Lower lobe of right lung (tissue), 2 donors: ENCODE measurements around the gene IFNLR1. TPM values are rescaled to one million over a fixed set of nuclear protein-coding genes. Genes with fewer than 3 reads are reported as not detected.

Source experiments
- ATAC-seq, 2 donors: fragments of 200-7000 bp; cut with Tn5 transposase; one replicate each; pipeline ENCODE4 v1.9.1; 2020 to 2022; ENCODE audit warnings: mild to moderate bottlenecking in 2 of 2, moderate library complexity in 2 of 2
- DNase-seq: peaks from one replicate; pipeline ENCODE4 v3.0.0-alpha.2; 2020
- H3K27ac ChIP-seq: fragments of 200-600 bp; one replicate; pipeline ENCODE4 v1.8.0; 2022
- H3K27me3 ChIP-seq: fragments of 200-600 bp; one replicate; pipeline ENCODE4 v1.8.0; 2022; ENCODE audit warnings: low read depth
- H3K36me3 ChIP-seq: fragments of 200-600 bp; one replicate; pipeline ENCODE4 v1.8.0; 2022; ENCODE audit warnings: mild to moderate bottlenecking
- H3K4me1 ChIP-seq: fragments of 200-600 bp; one replicate; pipeline ENCODE4 v1.8.0; 2022
- H3K4me3 ChIP-seq: fragments of 200-600 bp; one replicate; pipeline ENCODE4 v1.8.0; 2022; ENCODE audit warnings: mild to moderate bottlenecking
- H3K9me3 ChIP-seq: fragments of 200-600 bp; one replicate; pipeline ENCODE4 v1.8.0; 2022
- intact Hi-C: fragments of 100-400 bp; cut with DNase I; formaldehyde crosslinking; loops from one replicate; pipeline ENCODE4 v1.11.0; 2022
- total RNA-seq: library from RNA; stranded (reverse); fragmentation: NEBNext Ultra II Directional; extraction: Animal tissue kit (Norgen Biotek cat#: 25700); gene quantifications from one replicate; pipeline ENCODE4 v1.2.1, GENCODE V29; 2021
- TF ChIP-seq, protein P1 (sequence below): fragments of 200-600 bp; IDR thresholded peaks from one replicate; pipeline ENCODE4 v1.8.0; 2022; ENCODE audit warnings: antibody characterized with exemption, mild to moderate bottlenecking
- donor health status: DM: no; HTN: yes; CAD: no; lungs with severe emphysema.

The IFNLR1 gene
- total RNA-seq, 1 donor from 2014 or later: 11.7 TPM

DNA sequence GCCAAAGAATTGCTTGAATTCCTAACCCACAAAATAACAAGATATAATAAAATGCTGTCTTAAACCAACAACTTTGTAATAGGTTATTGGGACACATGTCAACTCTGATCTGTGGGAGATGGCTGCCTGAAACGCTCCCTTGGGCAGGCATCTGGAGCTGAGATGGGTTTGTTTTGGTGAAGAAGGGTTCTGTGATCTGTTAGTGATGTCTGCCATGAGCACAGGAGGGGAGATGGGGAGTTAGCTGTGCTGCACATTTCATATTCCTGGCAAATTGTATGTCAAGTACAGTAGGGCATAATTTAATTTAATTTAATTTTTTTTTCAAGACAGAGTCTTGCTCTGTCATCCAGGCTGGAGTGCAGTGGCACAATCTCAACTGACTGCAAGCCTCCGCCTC lies 34.2 kb upstream of the IFNLR1 start:
- Histone ChIP-seq H3K4me3 (no peak overlapping the region), H3K4me1 (peaks cover 5% of the 10 kb centered on the region), H3K36me3 (no peaks in the 10 kb centered on the region), H3K27ac (no peak overlapping the region), H3K27me3 (peaks cover 4% of the 10 kb centered on the region), H3K9me3 (no peaks in the 10 kb centered on the region)
- TF ChIP-seq, protein P1, sequence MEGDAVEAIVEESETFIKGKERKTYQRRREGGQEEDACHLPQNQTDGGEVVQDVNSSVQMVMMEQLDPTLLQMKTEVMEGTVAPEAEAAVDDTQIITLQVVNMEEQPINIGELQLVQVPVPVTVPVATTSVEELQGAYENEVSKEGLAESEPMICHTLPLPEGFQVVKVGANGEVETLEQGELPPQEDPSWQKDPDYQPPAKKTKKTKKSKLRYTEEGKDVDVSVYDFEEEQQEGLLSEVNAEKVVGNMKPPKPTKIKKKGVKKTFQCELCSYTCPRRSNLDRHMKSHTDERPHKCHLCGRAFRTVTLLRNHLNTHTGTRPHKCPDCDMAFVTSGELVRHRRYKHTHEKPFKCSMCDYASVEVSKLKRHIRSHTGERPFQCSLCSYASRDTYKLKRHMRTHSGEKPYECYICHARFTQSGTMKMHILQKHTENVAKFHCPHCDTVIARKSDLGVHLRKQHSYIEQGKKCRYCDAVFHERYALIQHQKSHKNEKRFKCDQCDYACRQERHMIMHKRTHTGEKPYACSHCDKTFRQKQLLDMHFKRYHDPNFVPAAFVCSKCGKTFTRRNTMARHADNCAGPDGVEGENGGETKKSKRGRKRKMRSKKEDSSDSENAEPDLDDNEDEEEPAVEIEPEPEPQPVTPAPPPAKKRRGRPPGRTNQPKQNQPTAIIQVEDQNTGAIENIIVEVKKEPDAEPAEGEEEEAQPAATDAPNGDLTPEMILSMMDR: no peak
- ATAC-seq (no peak), DNase-seq (no peak)
- intact Hi-C loops: no loop called here

DNA sequence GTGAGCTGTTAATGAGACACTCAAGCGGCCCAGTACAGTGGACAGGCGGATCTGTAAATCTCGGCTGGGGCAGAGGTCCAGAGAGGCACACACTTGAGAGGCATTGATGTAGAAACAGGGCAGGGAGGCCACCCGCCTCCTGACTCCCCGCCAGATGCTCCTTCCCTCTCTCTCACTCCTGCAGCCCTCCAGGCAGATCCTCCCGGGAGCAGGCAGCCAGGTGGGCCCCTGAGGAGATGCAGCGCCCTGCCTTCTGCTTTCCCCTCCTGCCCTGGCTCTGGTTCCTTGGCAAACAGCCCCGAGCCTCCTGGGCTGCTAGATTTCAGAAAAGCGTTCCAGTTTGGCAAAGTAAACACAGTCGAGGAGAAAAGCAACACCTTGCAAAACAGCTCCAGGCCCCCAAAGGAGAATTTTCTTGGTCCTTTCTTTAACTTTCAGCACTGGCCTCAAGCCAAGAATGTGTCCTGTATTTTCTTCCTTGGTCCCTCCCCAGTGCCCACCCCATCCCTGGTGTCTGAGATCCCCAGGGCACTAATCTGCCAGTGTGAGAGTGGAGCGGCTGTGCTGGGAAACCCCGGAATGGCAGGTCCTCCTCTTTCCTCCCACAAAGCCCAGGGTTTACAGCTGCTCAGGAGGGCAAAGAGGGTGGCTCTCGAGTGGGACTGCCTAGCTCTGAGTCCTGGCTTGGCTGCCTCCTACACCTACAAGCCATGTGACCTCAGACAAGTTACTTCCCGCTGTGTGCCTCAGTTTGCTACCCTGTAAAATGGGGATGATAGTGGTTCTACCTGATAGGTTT lies 29.4 kb upstream of the IFNLR1 start:
- Histone ChIP-seq H3K9me3 (no peaks in the 10 kb centered on the region), H3K27ac (no peak overlapping the region), H3K36me3 (no peaks in the 10 kb centered on the region), H3K4me3 (no peak overlapping the region), H3K4me1 (peaks cover 6% of the 10 kb centered on the region), H3K27me3 (peaks cover 4% of the 10 kb centered on the region)
- intact Hi-C loops: no loop called here
- DNase-seq: peak; percentile 59
- TF ChIP-seq, protein P1: no peak
- peak; percentile 74 to 81 for ATAC-seq

DNA sequence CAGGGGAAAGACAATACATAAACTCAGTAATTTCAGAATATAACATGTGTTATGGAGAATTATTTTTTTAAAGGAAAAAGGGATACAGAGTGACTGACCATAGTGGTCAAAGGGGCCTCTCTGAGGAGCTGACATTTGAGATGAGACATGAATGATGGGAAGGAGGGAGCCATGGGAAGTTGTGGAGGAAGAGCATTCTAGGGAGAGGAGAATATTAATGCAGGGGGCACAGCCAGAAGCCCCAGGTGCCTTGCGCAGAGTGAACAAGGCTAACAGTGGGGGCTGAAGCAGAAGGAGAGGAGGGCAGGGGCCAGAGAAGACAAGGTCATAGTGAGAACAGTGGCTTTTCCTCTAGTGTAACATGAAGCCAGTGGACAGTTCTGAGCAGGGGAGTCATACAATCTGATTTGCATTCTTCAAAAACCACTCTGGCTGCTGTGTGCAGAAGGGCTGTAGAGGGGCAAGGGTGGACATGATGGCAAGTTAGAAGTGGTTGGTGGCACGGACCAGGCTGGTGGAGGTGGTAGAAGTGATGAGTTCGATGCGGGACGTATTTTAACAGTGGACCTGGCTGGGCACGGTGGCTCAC lies 28.2 kb upstream of the IFNLR1 start:
- ATAC-seq (no peak), DNase-seq (no peak)
- no peak overlapping the region for H3K4me3 ChIP-seq
- TF ChIP-seq, protein P1: no peak
- intact Hi-C loops: no loop called here
- H3K27ac ChIP-seq: no peak overlapping the region
- peaks cover 4% of the 10 kb centered on the region for H3K27me3 ChIP-seq
- H3K9me3 ChIP-seq: no peaks in the 10 kb centered on the region
- H3K4me1 ChIP-seq: peaks cover 6% of the 10 kb centered on the region
- no peaks in the 10 kb centered on the region for H3K36me3 ChIP-seq

DNA sequence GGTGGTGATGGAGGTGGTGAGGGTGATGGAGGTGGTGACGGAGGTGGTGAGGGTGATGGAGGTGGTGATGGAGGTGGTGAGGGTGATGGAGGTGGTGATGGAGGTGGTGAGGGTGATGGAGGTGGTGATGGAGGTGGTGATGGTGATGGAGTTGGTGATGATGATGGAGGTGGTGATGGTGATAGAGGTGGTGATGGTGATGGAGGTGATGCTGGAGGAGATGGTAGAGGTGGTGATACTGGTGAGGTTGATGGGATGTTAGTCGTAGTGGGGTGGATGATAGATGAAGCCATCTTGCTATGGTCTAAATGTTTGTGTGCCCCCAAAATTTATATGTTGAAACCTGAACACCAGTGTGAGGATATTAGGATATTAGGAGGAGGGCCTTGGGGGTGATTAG lies 25.3 kb upstream of the IFNLR1 start:
- intact Hi-C loops: no loop called here

DNA sequence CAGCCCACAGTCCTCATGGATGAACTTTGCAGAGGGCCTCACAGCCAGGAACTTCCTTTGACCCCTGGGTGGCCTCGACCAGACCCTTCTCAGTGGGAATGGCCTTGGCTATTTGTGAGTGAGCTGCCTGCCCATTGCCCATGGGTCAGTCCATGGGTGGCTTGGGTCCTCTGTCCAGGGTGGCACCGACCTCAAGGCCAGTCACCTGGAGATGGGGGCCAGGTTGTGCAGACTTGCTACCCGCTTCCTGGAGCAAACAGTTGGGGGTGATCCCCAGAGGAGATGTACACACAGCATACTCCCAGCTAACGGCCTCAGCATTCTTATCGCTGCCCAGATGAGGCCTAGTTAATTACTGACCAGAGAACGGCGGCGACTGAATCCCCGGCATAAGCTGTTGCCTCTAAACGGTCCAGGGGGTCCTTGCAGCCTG lies 23.1 kb upstream of the IFNLR1 start:
- Histone ChIP-seq H3K4me1 (no peaks in the 10 kb centered on the region), H3K9me3 (no peaks in the 10 kb centered on the region), H3K27me3 (no peaks in the 10 kb centered on the region), H3K27ac (no peak overlapping the region), H3K36me3 (no peaks in the 10 kb centered on the region), H3K4me3 (no peak overlapping the region)
- ATAC-seq (no peak), DNase-seq (no peak)
- intact Hi-C loops: no loop called here
- TF ChIP-seq, protein P1: no peak

More for the DNA sequence above, 25.3 kb upstream of the IFNLR1 start:
- Histone ChIP-seq H3K4me1 (peaks cover 6% of the 10 kb centered on the region), H3K4me3 (no peak overlapping the region), H3K27me3 (peaks cover under 1% of the 10 kb centered on the region), H3K27ac (no peak overlapping the region), H3K9me3 (no peaks in the 10 kb centered on the region), H3K36me3 (no peaks in the 10 kb centered on the region)
- TF ChIP-seq, protein P1: no peak
- ATAC-seq (no peak), DNase-seq (no peak)
